B cell (primary cell): Measurements from ENCODE around the gene SLC15A4.

ENCODE experiments used
- CTCF ChIP-seq: fragments of 200-600 bp; IDR thresholded peaks from one replicate; pipeline ENCODE4 v1.8.0; 2022; ENCODE audit warnings: antibody characterized with exemption, mild to moderate bottlenecking
- EZH2 ChIP-seq: IDR thresholded peaks from 2 replicates; pipeline ENCODE4 v1.6.1; 2012; ENCODE audit warnings: borderline replicate concordance, low read depth, mild to moderate bottlenecking, moderate library complexity, low read length; ENCODE audit not compliant: insufficient read depth, poor library complexity, severe bottlenecking

GRCh38 chr12:128864516-128865186 lies 40.9 kb upstream of the SLC15A4 start:
- no peak for TF ChIP-seq CTCF
- no peak for TF ChIP-seq EZH2
